WERI-Rb-1 (cell line): ENCODE measurements around the gene GPR78.

Experiments
- DNase-seq: peaks from one replicate; pipeline ENCODE4 v3.0.0-alpha.2; 2020
- H3K27ac ChIP-seq: fragments of 250-450 bp; sonication (Bioruptor Pico); 2 replicates; pipeline ENCODE4 v1.5.1; 2020; ENCODE audit warnings: mild to moderate bottlenecking, moderate library complexity
- H3K27me3 ChIP-seq: fragments of 250-450 bp; sonication (Bioruptor Pico); 2 replicates; pipeline ENCODE4 v1.5.1; 2021; ENCODE audit warnings: mild to moderate bottlenecking, low read depth, moderate library complexity; ENCODE audit not compliant: insufficient read depth, severe bottlenecking
- H3K36me3 ChIP-seq: fragments of 250-450 bp; sonication (Bioruptor Pico); 2 replicates; pipeline ENCODE4 v1.5.1; 2020; ENCODE audit warnings: mild to moderate bottlenecking, moderate library complexity
- H3K4me3 ChIP-seq: 2 replicates; pipeline ENCODE4 v1.5.1; 2011; ENCODE audit warnings: low read depth, mild to moderate bottlenecking, control low read depth, low read length
- H3K9me3 ChIP-seq: fragments of 250-450 bp; sonication (Bioruptor Pico); 2 replicates; pipeline ENCODE4 v1.5.1; 2021; ENCODE audit warnings: mild to moderate bottlenecking, moderate library complexity; ENCODE audit not compliant: severe bottlenecking
- TF ChIP-seq, protein P1 (sequence below): IDR thresholded peaks from 2 replicates; pipeline ENCODE4 v1.5.1; 2011; ENCODE audit warnings: low read depth, mild to moderate bottlenecking, control low read depth, inconsistent platforms, low read length

GPR78 gene

DNA sequence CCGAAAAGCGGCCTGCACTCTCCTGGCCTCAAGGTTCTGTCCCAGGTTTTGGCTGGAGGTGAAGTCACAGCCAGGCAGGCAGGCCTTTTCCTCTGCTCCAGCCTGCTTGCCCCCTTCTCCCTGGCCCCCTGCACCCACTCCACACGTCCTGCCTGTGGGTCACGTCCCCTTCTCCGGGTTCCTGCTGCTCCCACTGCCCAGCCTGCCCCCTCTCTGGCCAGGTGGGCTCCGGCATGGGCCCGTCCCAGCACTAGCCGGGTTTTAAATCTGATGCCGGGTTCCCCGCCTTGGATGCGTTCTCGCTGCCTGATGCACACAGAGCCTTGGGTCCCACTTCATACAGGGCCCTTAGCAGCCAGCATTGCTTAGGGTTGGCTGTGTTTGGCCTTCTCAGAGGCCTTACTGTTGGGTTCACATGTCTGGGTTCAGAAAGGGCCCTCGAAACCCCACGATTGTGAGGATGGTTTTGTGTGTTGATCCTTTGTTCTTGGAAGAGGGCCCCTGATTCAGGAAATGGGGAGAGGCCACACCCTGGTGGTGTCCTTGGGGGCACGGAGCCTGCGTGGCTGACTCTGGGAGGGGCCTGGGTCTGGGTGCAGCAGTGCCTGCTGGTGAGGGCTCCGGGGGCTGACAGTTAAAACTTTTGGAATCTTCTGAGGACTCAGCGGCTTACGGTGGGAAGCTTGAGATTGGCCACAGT, 18.3 kb downstream of the GPR78 start:
- no peak overlapping the region for H3K4me3 ChIP-seq
- H3K27me3 ChIP-seq, result peaks cover 10% of the 10 kb centered on the region
- DNase-seq, result no peak
- no peaks in the 10 kb centered on the region for H3K9me3 ChIP-seq
- TF ChIP-seq, protein P1, sequence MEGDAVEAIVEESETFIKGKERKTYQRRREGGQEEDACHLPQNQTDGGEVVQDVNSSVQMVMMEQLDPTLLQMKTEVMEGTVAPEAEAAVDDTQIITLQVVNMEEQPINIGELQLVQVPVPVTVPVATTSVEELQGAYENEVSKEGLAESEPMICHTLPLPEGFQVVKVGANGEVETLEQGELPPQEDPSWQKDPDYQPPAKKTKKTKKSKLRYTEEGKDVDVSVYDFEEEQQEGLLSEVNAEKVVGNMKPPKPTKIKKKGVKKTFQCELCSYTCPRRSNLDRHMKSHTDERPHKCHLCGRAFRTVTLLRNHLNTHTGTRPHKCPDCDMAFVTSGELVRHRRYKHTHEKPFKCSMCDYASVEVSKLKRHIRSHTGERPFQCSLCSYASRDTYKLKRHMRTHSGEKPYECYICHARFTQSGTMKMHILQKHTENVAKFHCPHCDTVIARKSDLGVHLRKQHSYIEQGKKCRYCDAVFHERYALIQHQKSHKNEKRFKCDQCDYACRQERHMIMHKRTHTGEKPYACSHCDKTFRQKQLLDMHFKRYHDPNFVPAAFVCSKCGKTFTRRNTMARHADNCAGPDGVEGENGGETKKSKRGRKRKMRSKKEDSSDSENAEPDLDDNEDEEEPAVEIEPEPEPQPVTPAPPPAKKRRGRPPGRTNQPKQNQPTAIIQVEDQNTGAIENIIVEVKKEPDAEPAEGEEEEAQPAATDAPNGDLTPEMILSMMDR, result no peak
- no peaks in the 10 kb centered on the region for H3K36me3 ChIP-seq
- H3K27ac ChIP-seq, result no peak overlapping the region

DNA sequence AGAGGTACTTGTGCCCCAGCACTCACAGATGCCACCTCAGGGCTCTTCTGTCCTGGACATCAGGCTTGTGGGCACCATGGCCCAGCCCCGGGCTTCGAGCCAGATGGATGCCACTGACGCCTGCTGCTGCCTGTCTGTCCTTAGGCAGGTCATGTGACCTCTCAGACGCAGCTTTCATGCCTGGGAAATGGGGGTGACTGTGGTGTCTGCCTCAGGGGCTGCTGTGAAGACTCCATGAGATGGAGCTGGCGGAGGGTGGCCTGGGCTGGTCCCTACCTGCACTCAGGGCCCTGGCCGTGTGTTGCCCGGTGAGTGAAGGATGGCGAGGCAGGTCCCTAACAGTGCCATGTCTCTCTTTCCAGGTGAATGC, 18.9 kb downstream of the GPR78 start:
- Histone ChIP-seq H3K27me3 (peaks cover 13% of the 10 kb centered on the region), H3K4me3 (no peak overlapping the region), H3K9me3 (no peaks in the 10 kb centered on the region), H3K36me3 (no peaks in the 10 kb centered on the region), H3K27ac (no peak overlapping the region)
- TF ChIP-seq, protein P1, result no peak
- no peak for DNase-seq

DNA sequence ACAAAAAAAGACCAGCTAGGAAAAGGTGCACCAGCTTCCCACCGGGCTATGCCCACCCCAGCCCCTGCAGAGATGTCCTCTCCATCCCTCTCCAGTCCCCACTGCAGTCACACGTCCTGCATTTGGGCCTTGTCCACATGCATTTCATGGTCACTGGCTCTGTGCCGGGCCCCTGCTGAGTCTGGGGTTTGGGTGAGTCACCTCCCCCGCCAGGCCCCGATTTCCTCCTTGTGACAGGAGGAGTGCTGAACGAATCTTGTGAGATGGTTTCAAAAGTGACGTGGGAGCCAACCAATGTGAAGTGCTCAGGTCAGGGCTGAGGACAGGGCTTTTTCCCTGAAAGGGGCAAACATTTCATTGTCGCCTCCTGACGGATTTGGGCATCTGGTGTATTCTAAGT, 19.5 kb downstream of the GPR78 start:
- no peak for DNase-seq
- Histone ChIP-seq H3K9me3 (no peaks in the 10 kb centered on the region), H3K27ac (no peak overlapping the region), H3K36me3 (no peaks in the 10 kb centered on the region), H3K27me3 (peaks cover 18% of the 10 kb centered on the region), H3K4me3 (no peak overlapping the region)
- TF ChIP-seq, protein P1, result no peak

DNA sequence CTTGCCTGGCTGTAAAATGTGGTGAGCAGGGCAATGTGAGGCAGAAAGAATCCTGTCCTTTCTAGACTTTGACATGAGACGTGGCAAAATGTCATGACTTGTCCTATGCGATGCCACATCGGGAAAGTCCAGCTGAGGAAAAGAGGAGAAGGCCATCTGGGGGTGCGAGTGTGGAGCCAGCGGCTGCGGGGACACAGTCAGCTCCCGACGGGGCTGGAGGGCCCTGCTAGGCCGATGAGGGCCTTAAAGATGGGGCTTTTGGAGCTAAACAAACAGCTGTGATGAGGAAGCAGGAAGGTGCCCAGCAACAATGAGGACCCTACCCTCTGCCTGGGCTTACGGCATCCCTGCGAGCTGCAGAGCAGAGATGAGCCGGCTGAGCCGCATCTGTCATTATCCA, 20.1 kb downstream of the GPR78 start:
- no peak overlapping the region for H3K4me3 ChIP-seq
- H3K27ac ChIP-seq, result no peak overlapping the region
- DNase-seq, result no peak
- TF ChIP-seq, protein P1, result no peak
- peaks cover 24% of the 10 kb centered on the region for H3K27me3 ChIP-seq
- no peaks in the 10 kb centered on the region for H3K9me3 ChIP-seq
- no peaks in the 10 kb centered on the region for H3K36me3 ChIP-seq

DNA sequence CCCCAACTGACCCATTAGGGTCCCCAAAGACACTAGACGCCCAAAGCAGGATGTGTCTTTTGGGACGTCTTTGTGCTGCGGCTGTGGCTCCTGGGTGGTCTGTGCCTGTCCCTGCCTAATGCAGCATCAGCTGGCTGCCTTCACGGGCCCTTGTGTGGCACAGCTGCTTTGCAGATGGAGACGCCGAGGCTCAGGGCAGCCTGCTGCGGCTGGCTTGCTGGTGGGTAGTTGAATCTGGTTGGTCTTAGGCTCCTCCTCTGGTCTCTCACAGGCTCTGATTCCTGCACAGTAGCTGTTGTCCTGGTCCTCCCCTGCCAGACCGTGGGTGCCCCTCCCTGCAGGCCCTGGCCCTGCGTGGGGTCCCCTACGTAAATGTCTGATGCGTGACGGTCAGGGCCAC, 20.5 kb downstream of the GPR78 start:
- H3K36me3 ChIP-seq, result no peaks in the 10 kb centered on the region
- no peak for DNase-seq
- TF ChIP-seq, protein P1, result no peak
- peaks cover 28% of the 10 kb centered on the region for H3K27me3 ChIP-seq
- no peak overlapping the region for H3K4me3 ChIP-seq
- H3K27ac ChIP-seq, result no peak overlapping the region
- H3K9me3 ChIP-seq, result no peaks in the 10 kb centered on the region

DNA sequence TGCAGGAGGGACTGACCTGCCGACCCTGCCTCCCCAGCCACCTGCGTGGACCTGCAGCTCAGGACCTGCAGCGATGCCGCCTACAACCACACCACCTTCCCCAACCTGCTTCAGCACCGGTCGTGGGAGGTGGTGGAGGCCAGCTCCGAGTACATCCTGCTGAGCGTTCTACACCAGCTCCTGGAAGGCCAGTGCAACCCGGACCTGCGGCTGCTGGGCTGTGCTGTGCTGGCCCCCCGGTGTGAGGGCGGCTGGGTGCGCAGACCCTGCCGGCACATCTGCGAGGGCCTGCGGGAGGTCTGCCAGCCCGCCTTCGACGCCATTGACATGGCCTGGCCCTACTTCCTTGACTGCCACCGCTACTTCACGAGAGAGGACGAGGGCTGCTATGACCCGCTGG, 20.9 kb downstream of the GPR78 start:
- H3K9me3 ChIP-seq, result no peaks in the 10 kb centered on the region
- no peaks in the 10 kb centered on the region for H3K36me3 ChIP-seq
- no peak overlapping the region for H3K27ac ChIP-seq

More for the DNA sequence above, 20.9 kb downstream of the GPR78 start:
- H3K27me3 ChIP-seq, result peaks cover 32% of the 10 kb centered on the region
- no peak overlapping the region for H3K4me3 ChIP-seq
- TF ChIP-seq, protein P1, result no peak
- DNase-seq, result no peak
